Natural killer cell (primary cell): ENCODE data around the gene AXIN1. TPM values are rescaled to one million over a fixed set of nuclear protein-coding genes. Genes with fewer than 3 reads are reported as not detected.

Experiments
- ATAC-seq, 3 donors: fragments of 150-1000 bp in 2 of 3; fragments of 200-7000 bp in 1 of 3; cut with Tn5 transposase; 1 replicate in 1 of 3; 2 replicates in 2 of 3; pipeline ENCODE4 v1.10.0; 2021; ENCODE audit warnings: mild to moderate bottlenecking in 2 of 3, moderate library complexity in 2 of 3
- DNase-seq, 2 donors: peaks; one replicate each; pipeline versions ENCODE4 v3.0.0 to v3.0.0-alpha.2; 2013 to 2021; ENCODE audit warnings: mixed read lengths in 1 of 2
- H3K27ac ChIP-seq: one replicate; pipeline ENCODE4 v1.5.1; 2013; ENCODE audit warnings: mild to moderate bottlenecking, low read length
- H3K27me3 ChIP-seq: one replicate; pipeline ENCODE4 v1.6.1; 2013; ENCODE audit warnings: low read length; ENCODE audit not compliant: control insufficient read depth, insufficient read depth
- H3K36me3 ChIP-seq: one replicate; pipeline ENCODE4 v1.6.1; 2013; ENCODE audit warnings: low read length; ENCODE audit not compliant: control insufficient read depth, insufficient read depth
- H3K4me1 ChIP-seq: one replicate; pipeline ENCODE4 v1.6.1; 2013; ENCODE audit warnings: low read length; ENCODE audit not compliant: control insufficient read depth, insufficient read depth
- H3K4me3 ChIP-seq: one replicate; pipeline ENCODE4 v1.5.1; 2013; ENCODE audit warnings: low read length
- H3K9me3 ChIP-seq: one replicate; pipeline ENCODE4 v1.6.1; 2013; ENCODE audit warnings: low read length; ENCODE audit not compliant: control insufficient read depth, insufficient read depth
- H3K27ac Mint-ChIP-seq, 2 donors: one replicate each; pipeline ENCODE4 v1.8.0; 2022; ENCODE audit warnings: mild to moderate bottlenecking in 2 of 2, mixed read lengths in 2 of 2, moderate library complexity in 1 of 2
- H3K27me3 Mint-ChIP-seq, 2 donors: one replicate each; pipeline ENCODE4 v1.8.0; 2022; ENCODE audit warnings: low read depth in 2 of 2, mixed read lengths in 2 of 2
- H3K36me3 Mint-ChIP-seq: one replicate; pipeline ENCODE4 v1.8.0; 2022; ENCODE audit warnings: mixed read lengths
- H3K4me1 Mint-ChIP-seq, 2 donors: one replicate each; pipeline ENCODE4 v1.8.0; 2022; ENCODE audit warnings: mixed read lengths in 2 of 2
- H3K4me3 Mint-ChIP-seq: one replicate; pipeline ENCODE4 v1.8.0; 2022; ENCODE audit warnings: mild to moderate bottlenecking, moderate library complexity, mixed read lengths
- H3K9me3 Mint-ChIP-seq, 2 donors: one replicate each; pipeline ENCODE4 v1.8.0; 2022; ENCODE audit warnings: mixed read lengths in 2 of 2
- WGBS: methylation state at CpG from one replicate; pipeline ENCODE4 v1.1.7; 2013; ENCODE audit warnings: missing lambda C conversion rate; ENCODE audit not compliant: insufficient coverage; 5-methylcytosine and 5-hydroxymethylcytosine counted together
- intact Hi-C: fragments of 100-400 bp; cut with micrococcal nuclease; formaldehyde crosslinking; loops from one replicate; pipeline ENCODE4 v1.14.2; 2022
- total RNA-seq, 4 donors: library from RNA; stranded (reverse); fragments of 120-200 nt in 1 of 4; gene quantifications; one replicate each; pipeline versions ENCODE4 v1.2.3 to v1.2.4, GENCODE V29; 2013 to 2022
- TF ChIP-seq, protein P1 (sequence below): fragments of 200-600 bp; IDR thresholded peaks from one replicate; pipeline ENCODE4 v1.8.0; 2022; ENCODE audit warnings: antibody characterized with exemption

The AXIN1 gene
- total RNA-seq, 3 donors from 2014 or later (not counting 1 experiment from before 2014, with no cell fraction given), result 100 to 122 (median 106) TPM

DNA sequence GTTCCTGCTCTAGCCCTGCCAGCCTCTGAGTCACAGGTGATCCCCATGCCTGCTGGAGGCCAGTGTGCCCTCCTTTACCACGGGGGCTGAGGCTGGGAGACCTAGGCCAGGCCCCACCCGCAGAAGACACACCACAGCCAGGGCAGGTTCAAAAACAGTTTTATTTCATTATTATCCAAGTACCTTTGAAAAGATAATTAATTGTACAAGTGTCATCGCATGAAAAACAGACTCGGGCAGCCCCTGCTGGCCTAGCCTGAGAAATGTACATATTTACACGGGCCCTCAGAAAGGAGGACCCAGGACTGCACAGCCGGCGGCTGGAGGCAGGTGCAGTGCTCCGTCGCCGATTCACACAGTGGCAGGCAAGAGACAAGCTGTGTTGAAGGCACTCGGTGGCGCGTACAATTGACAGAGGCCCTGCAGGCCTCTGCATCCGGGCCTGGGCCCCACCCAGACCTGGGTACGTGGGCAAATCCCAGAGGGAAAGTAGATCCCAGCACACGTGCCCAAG is 65.2 kb downstream of the AXIN1 start:
- Histone ChIP-seq H3K4me3 (no peak overlapping the region), H3K27me3 (no peaks in the 10 kb centered on the region), H3K36me3 (peaks cover 58% of the 10 kb centered on the region), H3K9me3 (no peaks in the 10 kb centered on the region), H3K27ac (no peak overlapping the region), H3K4me1 (peaks cover 3% of the 10 kb centered on the region)
- Mint-ChIP-seq H3K27ac (no peak overlapping the region), H3K4me1 (peaks cover 7 to 8% of the 10 kb centered on the region in 2 donors), H3K27me3 (no peaks in the 10 kb centered on the region), H3K36me3 (no peaks in the 10 kb centered on the region), H3K4me3 (no peak overlapping the region), H3K9me3 (no peaks in the 10 kb centered on the region)
- TF ChIP-seq, protein P1, sequence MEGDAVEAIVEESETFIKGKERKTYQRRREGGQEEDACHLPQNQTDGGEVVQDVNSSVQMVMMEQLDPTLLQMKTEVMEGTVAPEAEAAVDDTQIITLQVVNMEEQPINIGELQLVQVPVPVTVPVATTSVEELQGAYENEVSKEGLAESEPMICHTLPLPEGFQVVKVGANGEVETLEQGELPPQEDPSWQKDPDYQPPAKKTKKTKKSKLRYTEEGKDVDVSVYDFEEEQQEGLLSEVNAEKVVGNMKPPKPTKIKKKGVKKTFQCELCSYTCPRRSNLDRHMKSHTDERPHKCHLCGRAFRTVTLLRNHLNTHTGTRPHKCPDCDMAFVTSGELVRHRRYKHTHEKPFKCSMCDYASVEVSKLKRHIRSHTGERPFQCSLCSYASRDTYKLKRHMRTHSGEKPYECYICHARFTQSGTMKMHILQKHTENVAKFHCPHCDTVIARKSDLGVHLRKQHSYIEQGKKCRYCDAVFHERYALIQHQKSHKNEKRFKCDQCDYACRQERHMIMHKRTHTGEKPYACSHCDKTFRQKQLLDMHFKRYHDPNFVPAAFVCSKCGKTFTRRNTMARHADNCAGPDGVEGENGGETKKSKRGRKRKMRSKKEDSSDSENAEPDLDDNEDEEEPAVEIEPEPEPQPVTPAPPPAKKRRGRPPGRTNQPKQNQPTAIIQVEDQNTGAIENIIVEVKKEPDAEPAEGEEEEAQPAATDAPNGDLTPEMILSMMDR, result no peak
- 94% methylated on average over 16 of the region's 16 CpGs for WGBS
- no peak for ATAC-seq
- intact Hi-C loops, result no loop called here
- no peak for DNase-seq

DNA sequence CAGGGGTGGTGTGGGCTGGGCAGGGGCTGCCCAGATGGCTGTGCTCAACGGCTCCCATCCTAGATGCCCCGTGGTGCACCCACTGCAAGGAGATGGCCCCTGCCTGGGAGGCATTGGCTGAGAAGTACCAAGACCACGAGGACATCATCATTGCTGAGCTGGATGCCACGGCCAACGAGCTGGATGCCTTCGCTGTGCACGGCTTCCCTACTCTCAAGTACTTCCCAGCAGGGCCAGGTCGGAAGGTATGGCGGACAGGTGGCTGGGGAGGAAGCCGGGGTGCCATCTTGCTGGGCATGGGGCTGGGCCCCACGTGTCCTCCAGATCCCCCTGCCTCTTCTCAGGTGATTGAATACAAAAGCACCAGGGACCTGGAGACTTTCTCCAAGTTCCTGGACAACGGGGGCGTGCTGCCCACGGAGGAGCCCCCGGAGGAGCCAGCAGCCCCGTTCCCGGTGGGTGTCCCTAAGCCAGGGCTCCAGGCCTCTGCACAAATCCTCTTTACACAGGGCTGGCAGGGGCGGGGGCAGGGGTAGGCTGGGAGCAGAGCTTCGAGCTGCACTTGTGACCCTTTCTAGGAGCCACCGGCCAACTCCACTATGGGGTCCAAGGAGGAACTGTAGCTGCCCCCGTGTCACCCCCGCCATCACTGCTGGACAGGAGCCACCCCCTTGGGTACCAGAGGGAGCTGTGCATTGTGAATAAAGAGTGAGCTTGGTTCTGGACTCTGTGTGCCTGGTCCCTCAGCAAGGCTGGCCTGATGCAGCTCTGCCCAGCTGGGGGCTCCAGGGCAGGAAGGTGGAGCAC is 65.8 kb downstream of the AXIN1 start:
- H3K36me3 Mint-ChIP-seq, result no peaks in the 10 kb centered on the region
- no peaks in the 10 kb centered on the region for H3K27me3 Mint-ChIP-seq
- TF ChIP-seq, protein P1, result no peak
- peaks cover 4% of the 10 kb centered on the region in 2 donors for H3K4me1 Mint-ChIP-seq
- Histone ChIP-seq H3K4me1 (peaks cover 3% of the 10 kb centered on the region), H3K27me3 (peaks cover under 1% of the 10 kb centered on the region), H3K4me3 (no peak overlapping the region), H3K9me3 (no peaks in the 10 kb centered on the region), H3K27ac (no peak overlapping the region), H3K36me3 (peaks cover 52% of the 10 kb centered on the region)
- ATAC-seq, result no peak
- no peaks in the 10 kb centered on the region for H3K9me3 Mint-ChIP-seq
- H3K27ac Mint-ChIP-seq, result no peak overlapping the region
- no peak overlapping the region for H3K4me3 Mint-ChIP-seq
- 93% methylated on average over 22 of the region's 22 CpGs for WGBS
- DNase-seq, result no peak
- intact Hi-C loops, result no loop called here

DNA sequence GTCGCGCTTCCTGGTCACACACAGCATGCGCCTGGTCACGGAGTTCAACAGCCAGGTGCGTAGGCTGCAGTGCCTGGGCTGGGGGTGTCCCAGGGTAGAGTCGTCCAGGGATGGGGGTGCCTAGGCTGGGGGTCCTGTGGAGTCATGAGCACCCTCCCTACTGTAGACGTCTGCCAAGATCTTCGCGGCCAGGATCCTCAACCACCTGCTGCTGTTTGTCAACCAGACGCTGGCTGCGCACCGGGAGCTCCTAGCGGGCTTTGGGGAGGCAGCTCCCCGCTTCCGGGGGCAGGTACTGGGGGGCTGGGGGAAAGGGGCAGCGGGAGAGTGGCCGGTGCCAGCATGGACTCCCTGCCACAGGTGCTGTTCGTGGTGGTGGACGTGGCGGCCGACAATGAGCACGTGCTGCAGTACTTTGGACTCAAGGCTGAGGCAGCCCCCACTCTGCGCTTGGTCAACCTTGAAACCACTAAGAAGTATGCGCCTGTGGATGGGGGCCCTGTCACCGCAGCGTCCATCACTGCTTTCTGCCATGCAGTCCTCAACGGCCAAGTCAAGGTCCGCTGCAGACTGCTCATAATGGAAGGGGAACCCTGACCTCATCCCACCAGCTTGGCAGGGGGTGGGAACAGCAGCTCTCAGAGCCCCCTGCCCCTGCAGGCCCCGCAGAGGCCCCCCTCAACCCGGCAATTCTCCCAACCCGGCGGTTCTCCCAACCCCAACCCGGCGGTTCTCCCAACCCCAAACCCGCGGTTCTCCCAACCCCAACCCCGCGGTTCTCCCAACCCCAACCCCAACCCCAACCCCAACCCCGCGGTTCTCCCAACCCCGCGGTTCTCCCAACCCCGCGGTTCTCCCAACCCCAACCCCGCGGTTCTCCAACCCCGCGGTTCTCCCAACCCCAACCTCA is 67.1 kb downstream of the AXIN1 start:
- no peaks in the 10 kb centered on the region for H3K9me3 ChIP-seq
- Mint-ChIP-seq H3K4me1 (peaks cover 0 to 4% of the 10 kb centered on the region in 2 donors), H3K4me3 (no peak overlapping the region), H3K27me3 (peaks cover 0 to 3% of the 10 kb centered on the region in 2 donors), H3K36me3 (no peaks in the 10 kb centered on the region), H3K27ac (no peak overlapping the region), H3K9me3 (no peaks in the 10 kb centered on the region)
- peaks cover 40% of the 10 kb centered on the region for H3K36me3 ChIP-seq
- ATAC-seq, result no peak
- H3K27ac ChIP-seq, result no peak overlapping the region
- DNase-seq, result no peak
- H3K4me1 ChIP-seq, result peaks cover 9% of the 10 kb centered on the region
- TF ChIP-seq, protein P1, result no peak
- intact Hi-C loops, result no loop called here
- no peak overlapping the region for H3K4me3 ChIP-seq
- WGBS, result 88% methylated on average over 44 of the region's 48 CpGs
- H3K27me3 ChIP-seq, result peaks cover 10% of the 10 kb centered on the region
